Lower leg skin (tissue), 3 donors: ENCODE data around the gene SIAH3.

Experiments
- POLR2A ChIP-seq, 2 donors: fragments of 450-650 bp; IDR thresholded peaks; one replicate each; pipeline ENCODE4 v1.6.1; 2016 to 2017; ENCODE audit warnings: antibody characterized with exemption in 2 of 2, mild to moderate bottlenecking in 1 of 2, moderate library complexity in 1 of 2
- TF ChIP-seq, protein P1 (sequence below), 3 donors: fragments of 450-650 bp; IDR thresholded peaks; one replicate each; pipeline ENCODE4 v1.5.1; 2016; ENCODE audit warnings: antibody characterized with exemption in 3 of 3, mild to moderate bottlenecking in 3 of 3, moderate library complexity in 2 of 3

DNA sequence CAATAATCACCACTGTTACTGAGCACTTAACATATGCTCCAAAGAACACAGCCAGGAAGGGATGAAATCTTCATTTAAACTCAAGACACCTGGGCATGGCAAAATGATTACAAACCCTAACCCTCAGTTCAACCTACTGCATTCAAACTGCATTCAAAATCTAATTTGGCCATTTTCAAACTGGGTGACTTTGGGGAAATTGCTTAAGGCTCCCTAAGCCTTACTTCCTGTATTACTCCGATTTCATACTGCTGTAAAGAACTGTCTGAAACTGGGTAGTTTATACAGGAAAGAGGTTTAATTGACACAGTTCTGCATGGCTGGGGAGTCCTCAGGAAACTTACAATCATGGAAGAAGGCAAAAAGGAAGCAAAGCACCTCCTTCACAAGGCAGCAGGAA lies 99.0 kb downstream of the SIAH3 start:
- TF ChIP-seq, protein P1, sequence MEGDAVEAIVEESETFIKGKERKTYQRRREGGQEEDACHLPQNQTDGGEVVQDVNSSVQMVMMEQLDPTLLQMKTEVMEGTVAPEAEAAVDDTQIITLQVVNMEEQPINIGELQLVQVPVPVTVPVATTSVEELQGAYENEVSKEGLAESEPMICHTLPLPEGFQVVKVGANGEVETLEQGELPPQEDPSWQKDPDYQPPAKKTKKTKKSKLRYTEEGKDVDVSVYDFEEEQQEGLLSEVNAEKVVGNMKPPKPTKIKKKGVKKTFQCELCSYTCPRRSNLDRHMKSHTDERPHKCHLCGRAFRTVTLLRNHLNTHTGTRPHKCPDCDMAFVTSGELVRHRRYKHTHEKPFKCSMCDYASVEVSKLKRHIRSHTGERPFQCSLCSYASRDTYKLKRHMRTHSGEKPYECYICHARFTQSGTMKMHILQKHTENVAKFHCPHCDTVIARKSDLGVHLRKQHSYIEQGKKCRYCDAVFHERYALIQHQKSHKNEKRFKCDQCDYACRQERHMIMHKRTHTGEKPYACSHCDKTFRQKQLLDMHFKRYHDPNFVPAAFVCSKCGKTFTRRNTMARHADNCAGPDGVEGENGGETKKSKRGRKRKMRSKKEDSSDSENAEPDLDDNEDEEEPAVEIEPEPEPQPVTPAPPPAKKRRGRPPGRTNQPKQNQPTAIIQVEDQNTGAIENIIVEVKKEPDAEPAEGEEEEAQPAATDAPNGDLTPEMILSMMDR (IDR thresholded peaks at IDR 0.05), result no peak
- no peak for TF ChIP-seq POLR2A (IDR thresholded peaks at IDR 0.05)
